Purkinje cell (primary cell): ENCODE results near the gene TFF2. TPM values are rescaled to one million over a fixed set of nuclear protein-coding genes. Genes with fewer than 3 reads are reported as not detected.

Experiments used
- polyA plus RNA-seq: library from polyadenylated mRNA; unstranded; fragments of >200 nt; fragmentation: Nextera tagmentation; gene quantifications from 2 replicates; pipeline ENCODE4 v1.2.1, GENCODE V29; 2014

TFF2 gene, protein sequence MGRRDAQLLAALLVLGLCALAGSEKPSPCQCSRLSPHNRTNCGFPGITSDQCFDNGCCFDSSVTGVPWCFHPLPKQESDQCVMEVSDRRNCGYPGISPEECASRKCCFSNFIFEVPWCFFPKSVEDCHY
- not detected in 2 replicates for polyA plus RNA-seq

DNA sequence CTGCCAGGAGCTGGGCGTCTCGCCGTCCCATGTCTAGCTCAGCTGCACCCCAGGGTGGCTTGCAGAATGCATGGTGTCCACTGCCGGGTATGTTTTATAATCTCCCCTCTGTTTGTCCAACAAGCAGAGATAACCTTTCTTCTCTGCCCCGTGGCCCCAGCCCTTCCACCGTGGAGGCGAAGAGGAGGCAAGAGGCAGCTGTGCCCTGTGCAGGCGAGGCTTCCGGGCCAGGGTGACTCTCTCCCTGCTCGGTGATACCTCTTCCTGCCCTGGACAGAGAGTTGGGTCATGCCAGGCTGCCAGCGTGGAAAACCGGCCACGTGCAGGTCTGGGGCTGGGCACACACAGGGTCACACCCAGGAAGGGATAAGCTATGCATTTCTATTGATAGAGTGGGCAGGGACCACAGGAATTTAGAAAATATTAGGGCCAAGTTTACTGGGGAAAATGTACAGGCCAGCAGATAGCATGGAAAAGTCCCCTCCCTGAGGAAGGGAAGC is at the start of gene TFF2:
TFF2 (minus strand) TSS at position 68 of the 500 bp plus-strand sequence; CDS start at position 31, 37 bp downstream.

DNA sequence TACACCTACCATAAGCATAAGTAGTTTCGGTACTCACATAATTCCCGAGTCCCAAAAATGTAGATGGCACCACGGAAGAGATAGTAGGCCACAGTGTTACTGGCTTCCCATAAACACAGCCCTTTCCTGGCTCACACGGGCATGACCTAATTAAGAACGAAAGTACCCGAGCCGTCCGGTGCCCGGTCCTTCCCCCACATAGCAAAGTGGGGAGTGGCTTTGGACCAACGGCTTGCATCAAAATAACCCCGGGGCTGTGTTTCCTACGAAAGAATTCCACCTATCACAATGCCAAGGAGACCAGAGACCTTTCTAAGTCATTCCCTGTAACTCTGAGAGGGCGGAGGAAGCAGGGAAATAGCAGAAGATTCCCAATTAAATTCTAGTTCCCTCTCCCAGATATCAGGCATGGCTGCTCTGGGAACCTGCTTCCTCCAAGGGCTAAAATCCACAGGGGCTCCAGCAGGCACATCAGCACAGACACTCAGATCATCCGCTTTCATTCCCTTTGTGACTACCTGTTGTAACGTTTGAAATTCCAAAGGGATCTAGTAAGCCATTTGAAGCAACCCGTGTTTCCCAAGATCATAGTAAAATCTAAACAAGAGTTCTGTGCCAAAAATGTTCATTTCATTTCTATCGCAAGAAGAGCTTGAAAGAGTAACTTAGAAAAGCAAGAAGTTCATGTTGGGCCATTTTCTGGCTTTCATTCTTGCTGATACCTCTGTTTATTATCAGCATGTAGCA is 45.3 kb upstream of the TFF2 start, which contains the start of gene TMPRSS3:
TMPRSS3 (minus strand) TSS at position 148 of the 747 bp plus-strand sequence. CDS start 635 bp downstream, outside the sequence.

DNA sequence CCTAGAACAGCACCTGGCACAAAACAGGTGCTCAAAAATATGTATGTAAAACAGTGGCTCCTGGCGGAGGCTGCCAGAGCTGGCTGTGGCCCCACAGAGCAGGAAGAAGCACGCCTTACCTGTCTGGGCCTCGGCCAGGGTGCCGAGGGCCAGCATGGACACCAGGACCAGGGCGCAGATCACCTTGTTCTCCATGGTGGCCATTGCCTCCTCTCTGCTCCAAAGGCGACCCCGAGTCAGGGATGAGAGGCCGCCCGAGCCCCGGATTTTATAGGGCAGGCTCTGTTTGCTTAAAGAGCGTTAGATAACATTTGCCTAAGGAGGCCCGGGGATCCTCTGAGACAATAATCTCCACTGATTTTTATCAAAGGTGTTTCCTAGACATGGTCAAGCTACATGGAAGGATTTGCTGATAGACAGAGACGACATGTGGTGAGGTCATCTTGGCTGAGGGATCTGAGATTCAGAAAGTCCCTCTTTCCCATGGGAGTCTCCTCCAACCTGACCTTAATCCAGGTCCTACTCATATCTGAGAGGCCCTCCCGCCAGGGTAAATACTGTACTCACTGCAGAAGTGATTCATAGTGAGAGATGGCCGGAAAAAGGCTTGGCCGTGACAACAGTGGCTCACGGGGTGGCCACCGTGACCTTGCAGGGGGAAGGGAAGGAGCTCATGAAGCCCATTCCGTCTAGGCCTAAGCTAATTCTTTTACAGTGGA is 15.7 kb upstream of the TFF2 start, which contains the start of gene TFF1:
TFF1 (minus strand) TSS at position 244 of the 719 bp plus-strand sequence; CDS start at position 204, 40 bp downstream.

DNA sequence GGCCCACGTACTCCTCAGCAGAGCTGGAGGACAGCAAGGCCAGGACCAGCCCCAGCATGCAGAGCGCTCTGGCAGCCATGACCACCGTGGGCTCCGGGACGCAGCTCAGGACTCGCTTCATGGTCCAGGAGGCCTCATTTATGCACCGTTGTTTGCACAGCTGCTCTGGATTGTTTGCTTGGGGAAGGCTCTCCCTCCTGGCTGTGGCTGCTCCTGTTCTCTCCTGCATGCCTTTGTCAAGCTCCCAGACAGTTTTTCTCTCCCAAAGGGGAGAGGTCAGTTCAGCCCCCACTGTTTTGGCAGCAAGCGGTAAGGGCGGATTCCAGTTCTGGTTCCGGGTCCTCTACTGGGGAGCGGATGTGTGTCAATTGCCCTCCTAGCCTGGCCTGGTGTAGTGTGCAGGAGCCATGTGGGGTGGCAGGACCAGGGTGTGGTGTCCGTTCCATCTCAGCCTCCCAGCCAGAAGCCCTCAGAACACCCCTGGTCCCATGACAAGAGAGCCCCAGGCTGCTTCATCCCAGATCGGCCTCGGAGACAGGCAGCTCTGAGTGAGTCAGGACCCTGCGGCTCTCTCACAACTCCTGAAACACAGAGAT is 35.4 kb downstream of the TFF2 start, which contains the start of gene TFF3:
TFF3 (minus strand) TSS at position 114 of the 596 bp plus-strand sequence; CDS start at position 79, 35 bp downstream.

Other genes starting within 250 kb of the TFF2 start
- gene ABCG1, start 131.9 kb downstream of the TFF2 start, polyA plus RNA-seq: 12.1 and 18.4 TPM in 2 replicates
- not detected in 2 replicates for gene TFF3, start 35.6 kb downstream of the TFF2 start, polyA plus RNA-seq
- not detected in 2 replicates for gene TFF1, start 15.5 kb upstream of the TFF2 start, polyA plus RNA-seq
- 3.0 and 5.2 TPM in 2 replicates for gene TMPRSS3, start 45.1 kb upstream of the TFF2 start, polyA plus RNA-seq
- 0.50 TPM in 1 of 2 replicates, not detected in the other for gene UBASH3A, start 52.9 kb upstream of the TFF2 start, polyA plus RNA-seq
- 1.9 and 3.2 TPM in 2 replicates for gene RSPH1, start 145.2 kb upstream of the TFF2 start, polyA plus RNA-seq
- 8.6 and 18.5 TPM in 2 replicates for gene SLC37A1, start 162.9 kb upstream of the TFF2 start, polyA plus RNA-seq